Omental fat pad (tissue), 4 donors: ENCODE data around the gene CYS1. TPM values are rescaled to one million over a fixed set of nuclear protein-coding genes. Genes with fewer than 3 reads are reported as not detected.

Experiments
- ATAC-seq: fragments of 150-250 bp; one replicate; pipeline ENCODE4 v1.9.1; 2016; ENCODE audit warnings: mild to moderate bottlenecking, moderate library complexity; ENCODE audit not compliant: low FRiP score
- DNase-seq: peaks from one replicate; pipeline ENCODE4 v3.0.0-alpha.2; 2019; ENCODE audit warnings: low spot score
- total RNA-seq, 4 donors: library from RNA; depleted of rRNA; stranded (reverse); fragments of >200 nt; gene quantifications; one replicate each; pipeline ENCODE4 v1.1.0, GENCODE V29; 2016
- TF ChIP-seq, protein P1 (sequence below), 3 donors: fragments of 450-650 bp; IDR thresholded peaks; one replicate each; pipeline ENCODE4 v1.5.1; 2016 to 2017; ENCODE audit warnings: antibody characterized with exemption in 3 of 3, mild to moderate bottlenecking in 3 of 3, moderate library complexity in 2 of 3

Gene CYS1
- total RNA-seq, 4 donors from 2014 or later: 0.63 to 2.7 (median 1.2) TPM

DNA sequence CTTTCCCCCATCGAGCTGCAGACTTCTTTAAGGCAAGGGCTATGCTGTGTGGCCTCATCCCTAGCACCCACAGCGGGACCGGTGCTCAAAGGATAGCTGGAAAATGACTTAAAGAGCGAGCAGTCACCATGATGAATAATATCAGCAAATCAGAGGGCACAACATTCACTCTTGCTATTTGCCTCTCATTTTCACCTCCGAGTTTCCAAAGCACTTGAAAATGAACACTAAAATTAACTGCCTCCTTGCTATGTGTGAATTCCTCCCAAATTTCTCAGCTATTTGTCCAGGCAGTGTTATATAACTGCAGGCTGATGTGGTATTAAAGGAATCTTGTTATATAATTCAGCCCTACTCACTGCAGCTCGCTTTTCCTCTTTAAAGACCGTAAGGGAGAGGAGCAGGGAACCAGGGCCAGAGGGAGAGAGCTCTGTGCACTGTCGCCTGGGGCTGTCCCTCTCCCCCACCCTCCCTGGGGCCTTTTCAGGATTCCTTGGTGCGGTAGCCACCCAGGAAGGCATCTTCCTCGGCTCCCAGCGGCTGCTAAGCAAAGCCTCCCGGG, 1.4 kb downstream of the CYS1 start:
- DNase-seq (no peak), ATAC-seq (no peak)
- TF ChIP-seq, protein P1, sequence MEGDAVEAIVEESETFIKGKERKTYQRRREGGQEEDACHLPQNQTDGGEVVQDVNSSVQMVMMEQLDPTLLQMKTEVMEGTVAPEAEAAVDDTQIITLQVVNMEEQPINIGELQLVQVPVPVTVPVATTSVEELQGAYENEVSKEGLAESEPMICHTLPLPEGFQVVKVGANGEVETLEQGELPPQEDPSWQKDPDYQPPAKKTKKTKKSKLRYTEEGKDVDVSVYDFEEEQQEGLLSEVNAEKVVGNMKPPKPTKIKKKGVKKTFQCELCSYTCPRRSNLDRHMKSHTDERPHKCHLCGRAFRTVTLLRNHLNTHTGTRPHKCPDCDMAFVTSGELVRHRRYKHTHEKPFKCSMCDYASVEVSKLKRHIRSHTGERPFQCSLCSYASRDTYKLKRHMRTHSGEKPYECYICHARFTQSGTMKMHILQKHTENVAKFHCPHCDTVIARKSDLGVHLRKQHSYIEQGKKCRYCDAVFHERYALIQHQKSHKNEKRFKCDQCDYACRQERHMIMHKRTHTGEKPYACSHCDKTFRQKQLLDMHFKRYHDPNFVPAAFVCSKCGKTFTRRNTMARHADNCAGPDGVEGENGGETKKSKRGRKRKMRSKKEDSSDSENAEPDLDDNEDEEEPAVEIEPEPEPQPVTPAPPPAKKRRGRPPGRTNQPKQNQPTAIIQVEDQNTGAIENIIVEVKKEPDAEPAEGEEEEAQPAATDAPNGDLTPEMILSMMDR (IDR thresholded peaks at IDR 0.05): no peak

DNA sequence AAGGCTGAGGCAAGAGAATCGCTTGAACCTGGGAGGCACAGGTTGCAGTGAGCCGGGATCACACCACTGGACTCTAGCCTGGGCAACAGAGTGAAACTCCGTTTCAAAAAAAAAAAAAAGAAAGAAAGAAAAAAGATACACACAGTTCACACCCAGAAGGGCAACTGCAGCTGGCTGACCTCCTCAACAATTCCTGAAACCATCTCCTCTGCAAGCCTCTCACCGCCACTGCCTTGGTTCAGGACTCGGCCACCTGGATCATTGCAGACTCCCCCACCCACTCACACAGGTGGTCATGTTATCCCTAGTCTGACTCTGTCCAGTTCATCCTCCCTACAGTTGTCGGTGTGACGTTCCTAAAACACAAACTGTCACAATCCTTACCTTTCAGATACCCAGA, 2.2 kb downstream of the CYS1 start:
- ATAC-seq: no peak

DNA sequence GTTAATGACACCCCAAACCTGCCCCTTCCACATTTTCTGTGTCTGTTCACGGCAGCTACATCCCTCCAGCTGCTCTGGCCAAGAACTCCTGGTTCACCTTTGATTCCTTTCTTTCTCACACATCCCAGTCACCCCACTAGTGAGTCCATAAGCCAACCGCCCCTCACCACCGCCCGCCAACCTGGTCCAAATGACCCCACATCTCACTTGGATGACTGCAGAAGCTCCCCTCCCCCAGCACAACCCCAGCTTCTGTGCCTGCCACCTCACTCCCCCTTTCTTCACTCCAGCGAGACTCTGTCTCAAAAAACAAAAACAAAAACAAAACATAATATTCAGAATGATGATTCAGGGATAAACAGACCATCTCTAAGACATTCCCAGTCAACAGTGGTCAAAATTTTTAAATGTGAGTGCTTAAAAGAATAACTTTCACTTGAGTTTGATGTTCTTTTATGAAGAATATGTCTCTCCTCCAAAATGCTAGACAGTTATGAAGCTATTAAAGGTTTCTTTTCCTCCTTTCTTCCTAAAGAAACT, 3.2 kb downstream of the CYS1 start:
- TF ChIP-seq, protein P1 (IDR thresholded peaks at IDR 0.05): no peak
- DNase-seq: no peak

More for the DNA sequence above, 2.2 kb downstream of the CYS1 start:
- TF ChIP-seq, protein P1 (IDR thresholded peaks at IDR 0.05): no peak
- no peak for DNase-seq

DNA sequence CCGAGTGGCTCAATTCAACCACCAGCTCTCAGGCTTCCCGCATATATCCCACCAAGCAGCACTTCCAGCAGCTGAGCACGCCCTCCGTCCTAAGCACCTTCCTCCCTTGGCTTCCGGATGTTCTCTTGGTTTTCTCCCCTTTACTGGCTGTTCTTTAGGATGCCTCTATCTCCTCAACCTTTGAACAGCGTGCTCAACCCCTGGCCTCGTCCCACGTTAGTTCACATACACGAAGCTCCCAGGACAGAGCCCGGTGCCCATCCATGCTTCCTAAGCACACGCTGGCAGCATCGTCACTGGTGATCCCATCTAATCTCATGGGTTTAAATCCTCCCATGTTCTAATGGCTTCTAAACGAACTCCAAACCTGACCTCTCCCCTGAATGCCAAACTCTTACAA, 3.7 kb downstream of the CYS1 start:
- ATAC-seq (no peak), DNase-seq (no peak)
- TF ChIP-seq, protein P1 (IDR thresholded peaks at IDR 0.05): no peak

More for the DNA sequence above, 3.2 kb downstream of the CYS1 start:
- no peak for ATAC-seq

DNA sequence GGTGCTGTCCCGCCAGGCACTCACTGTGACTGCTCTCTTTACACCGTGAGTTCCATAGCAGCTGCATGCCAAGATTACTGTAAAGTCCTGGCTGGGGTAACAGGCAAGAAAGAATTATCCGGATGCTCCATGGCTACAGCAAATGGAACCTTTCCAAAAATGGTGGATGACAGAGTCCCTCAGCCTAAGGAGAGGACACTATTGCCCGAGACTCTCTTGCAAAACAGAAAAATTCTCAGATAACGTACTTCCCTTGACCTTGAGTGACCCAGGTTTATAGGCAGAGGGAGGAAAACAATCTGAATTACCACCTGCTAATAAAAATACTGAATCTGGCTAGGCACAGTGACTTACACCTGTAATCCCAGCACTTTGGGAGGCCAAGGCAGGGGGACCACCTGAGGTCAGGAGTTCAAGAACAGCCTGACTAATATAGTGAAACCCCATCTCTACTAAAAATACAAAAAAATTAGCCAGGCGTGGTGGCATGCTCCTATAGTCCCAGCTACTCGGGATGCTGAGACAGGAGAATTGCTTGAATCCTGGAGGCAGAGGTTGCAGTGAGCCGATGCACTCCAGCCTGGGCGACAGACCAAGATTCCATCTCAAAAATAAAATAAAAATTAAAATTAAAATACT, 4.5 kb downstream of the CYS1 start:
- ATAC-seq: no peak
- TF ChIP-seq, protein P1 (IDR thresholded peaks at IDR 0.05): no peak
- no peak for DNase-seq

DNA sequence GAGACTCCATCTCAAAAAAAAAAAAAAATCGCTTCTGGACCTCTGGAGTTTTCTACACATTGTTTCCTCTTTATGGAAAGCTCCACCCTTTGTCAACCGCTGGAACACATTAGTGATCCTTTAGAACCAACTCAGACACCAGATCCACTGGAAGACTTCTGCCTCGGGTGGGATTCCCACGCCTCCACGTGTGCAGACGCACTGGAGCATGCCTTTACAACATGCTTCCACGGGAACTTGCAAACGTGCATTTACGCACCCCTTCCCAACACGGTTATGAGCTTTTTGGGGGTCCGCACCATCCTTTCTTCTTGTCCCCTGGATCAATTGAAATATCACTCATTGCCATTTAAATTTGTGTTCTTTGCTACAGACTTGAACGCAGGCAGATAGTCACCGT, 5.1 kb downstream of the CYS1 start:
- ATAC-seq (no peak), DNase-seq (no peak)

More for the DNA sequence above, 5.1 kb downstream of the CYS1 start:
- TF ChIP-seq, protein P1 (IDR thresholded peaks at IDR 0.05): no peak
